NCI-H1694 (cell line): Measurements from ENCODE around the gene GFY.

Experiments
- DNase-seq: peaks from one replicate; lab custom pipeline; 2025; lab: John Stamatoyannopoulos, UW

The GFY gene

DNA sequence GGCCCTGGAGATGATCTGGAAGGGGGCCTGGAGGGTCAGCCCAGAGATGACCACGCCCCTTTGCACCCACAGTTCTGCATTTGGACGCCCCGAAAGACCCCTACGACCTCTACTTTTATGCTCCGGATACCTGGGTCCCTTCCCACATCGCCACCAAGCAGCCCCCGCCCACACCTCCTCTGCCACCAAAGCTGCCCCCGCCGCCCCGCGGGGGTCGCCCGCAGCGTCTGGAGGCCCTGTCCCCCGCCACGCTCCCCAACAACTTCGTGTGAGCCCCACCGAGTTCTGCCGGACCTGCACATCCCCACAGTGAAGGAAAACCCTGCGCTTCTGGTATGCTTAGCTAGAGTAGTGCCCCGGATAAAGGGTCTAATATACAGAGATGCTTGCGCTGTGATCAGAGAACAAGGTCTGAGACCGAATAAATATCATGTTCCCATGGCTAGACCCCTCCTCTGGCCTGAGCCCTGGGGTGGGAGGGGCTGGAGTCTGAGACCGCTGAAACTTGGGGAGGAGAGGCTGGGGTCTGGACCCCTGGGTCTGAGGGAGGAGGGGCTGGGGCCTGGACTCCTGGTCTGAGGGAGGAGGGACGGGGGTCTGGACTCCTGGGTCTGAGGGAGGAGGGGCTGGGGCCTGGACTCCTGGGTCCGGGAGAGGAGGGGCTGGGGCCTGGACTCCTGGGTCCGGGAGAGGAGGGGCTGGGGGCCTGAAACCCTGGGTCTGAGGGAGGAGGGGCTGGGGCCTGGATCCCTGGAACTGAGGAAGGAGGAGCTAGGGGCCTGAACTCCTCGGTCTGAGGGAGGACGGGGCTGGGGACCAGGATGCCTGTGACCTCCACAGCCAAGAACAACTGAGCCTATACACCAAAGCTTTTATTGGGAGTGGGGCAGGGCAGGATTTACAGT, 3.6 kb downstream of the GFY start:
- no peak for DNase-seq

DNA sequence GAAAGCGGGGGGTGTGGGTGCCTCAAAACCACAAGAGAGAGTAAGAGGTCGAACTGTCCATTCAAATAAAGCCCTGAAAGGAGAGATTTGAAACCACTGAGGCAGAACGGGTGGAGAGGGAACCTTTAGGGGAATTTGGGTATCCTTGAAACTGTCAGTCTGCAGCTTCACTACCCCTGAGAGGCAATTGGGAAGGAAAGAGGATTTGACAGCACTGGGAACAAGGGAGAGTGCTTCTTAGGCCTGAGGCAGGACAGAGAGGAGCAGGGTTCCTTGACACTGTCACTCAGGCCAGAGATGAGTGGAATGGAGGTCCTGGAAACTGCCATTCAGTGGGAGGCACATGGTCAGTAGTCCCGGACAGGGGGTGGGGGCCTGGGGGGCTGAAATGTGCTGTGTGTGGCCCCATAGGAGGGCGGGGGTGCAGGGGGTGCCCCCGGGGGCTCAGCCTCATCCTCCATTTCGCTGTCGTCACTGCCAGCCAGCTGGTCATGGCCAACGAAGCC, 5.0 kb downstream of the GFY start:
- no peak for DNase-seq

DNA sequence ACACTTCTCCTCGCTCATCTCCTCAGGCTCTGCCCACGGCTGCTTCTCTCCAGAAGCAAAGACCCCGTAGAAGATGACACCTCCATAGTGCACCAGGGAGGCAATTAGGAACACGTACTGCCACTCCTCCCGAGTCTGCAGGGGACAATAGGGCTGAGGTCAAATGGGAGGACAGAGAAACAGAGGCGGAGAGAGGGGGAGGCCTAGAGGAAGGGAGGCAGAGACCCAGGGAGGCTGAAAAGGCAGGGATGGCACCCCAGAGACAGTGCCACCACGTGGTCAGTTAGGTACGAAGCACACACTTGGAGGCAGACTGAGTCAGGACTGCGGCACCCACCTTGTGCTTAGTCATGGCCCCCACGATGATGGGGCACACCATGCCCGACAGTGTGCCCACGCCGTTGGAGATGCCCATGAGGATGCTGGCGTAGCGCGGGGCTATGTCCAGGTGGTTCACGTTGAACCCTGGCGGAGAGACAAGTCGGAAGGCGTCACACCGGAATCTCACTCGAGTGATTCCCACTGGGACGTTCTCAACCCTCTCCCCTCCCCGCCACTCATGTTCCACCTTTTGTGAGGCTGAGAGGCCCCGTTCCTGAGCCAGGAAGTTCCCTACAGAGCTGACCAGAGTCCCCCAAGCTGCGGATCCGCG, 5.6 kb downstream of the GFY start:
- no peak for DNase-seq

DNA sequence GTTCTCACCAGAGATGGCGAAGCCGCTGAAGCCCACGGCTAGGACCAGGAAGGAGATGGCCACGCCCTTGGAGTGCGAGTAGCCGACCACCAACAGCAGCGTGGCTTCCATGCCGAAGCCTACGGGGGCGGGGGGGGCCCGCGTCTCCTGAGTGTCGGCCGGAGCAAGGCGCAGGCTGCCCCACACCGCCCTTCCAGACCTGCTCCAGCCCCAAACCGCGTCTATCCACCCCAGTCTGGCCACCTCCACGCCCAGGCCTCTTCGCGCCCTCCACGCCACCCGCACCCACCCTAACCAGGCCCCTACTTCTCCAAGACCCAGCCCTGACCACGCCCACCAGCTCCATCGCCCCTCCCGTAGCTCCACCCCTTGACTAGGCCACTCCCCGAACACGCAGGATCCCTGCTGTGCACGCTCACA, 6.2 kb downstream of the GFY start:
- DNase-seq, result no peak

DNA sequence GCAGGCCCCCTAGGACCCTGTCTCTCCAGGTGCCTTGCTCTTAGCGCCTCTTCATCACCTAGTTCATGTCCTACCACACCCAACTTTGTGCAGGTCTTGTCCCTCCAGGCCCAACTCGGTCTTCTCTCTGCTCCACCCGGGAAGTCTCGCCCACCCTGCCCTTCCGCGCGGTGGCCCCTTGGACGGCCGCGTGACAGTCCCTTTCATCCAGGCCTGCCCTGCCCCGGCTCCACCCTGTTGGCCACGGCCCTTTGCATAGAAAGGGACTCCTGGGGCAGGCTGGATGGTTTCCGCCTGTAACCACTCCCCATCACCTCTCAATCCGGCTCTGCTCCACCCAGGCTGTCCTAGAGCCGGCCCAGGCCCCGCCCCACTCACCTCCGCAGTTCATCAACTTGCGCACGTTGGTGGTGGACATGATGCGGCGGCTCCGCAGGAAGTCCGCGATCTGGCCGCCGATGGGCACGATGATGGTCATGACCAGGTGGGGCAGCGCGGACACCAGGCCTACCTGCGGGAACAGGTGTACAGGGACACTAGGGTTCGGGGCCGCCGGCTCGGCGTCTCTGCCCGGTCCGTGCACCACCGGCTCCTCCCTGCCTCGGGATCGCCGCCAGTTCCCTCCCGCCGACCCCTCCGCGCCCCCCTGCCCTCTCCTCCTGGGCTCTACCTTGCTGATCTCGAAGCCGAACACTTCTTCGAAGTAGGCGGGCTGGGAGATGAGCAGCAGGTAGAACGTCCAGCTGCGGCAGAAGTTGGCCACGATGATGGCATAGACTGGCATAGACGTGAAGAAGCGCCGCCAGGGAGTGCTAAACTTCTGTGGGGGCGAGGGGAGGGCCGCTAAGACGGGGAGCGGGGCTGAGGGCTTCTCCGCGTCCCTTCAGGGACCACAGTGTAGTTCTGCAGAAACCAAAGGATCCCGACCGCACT, 7.2 kb downstream of the GFY start:
- DNase-seq, result no peak

DNA sequence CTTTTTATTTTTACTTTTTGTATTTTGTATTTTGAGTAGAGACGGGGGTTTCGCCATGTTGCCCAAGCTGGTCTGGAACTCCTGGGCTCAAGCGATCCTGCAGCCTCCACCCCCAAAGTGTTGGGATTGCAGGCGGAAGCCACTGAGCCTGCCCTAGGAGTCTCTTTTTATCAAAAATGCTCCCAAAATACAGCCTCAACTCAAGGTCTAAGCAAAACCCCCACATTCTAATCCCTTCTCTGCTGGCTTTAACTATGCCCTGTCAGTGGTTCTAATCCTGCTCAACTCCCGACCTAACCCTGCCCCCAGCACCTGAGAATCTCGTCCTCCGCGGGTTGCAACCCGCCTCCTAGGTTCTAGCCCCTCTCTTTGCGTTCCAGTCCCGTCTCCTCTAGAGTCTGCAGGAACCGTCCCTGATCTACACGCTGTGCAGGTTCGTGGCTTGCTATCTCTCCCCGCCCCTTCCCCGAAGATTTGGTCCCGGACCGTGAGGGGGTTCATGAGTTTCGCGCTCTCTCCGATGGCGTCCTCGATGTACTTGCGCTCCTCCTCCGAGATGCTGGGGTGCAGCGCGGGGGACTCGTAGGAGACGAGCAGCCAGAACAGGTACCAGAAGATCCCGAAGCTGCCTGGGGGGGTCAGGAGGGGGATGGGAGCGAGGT, 8.2 kb downstream of the GFY start:
- DNase-seq, result no peak

DNA sequence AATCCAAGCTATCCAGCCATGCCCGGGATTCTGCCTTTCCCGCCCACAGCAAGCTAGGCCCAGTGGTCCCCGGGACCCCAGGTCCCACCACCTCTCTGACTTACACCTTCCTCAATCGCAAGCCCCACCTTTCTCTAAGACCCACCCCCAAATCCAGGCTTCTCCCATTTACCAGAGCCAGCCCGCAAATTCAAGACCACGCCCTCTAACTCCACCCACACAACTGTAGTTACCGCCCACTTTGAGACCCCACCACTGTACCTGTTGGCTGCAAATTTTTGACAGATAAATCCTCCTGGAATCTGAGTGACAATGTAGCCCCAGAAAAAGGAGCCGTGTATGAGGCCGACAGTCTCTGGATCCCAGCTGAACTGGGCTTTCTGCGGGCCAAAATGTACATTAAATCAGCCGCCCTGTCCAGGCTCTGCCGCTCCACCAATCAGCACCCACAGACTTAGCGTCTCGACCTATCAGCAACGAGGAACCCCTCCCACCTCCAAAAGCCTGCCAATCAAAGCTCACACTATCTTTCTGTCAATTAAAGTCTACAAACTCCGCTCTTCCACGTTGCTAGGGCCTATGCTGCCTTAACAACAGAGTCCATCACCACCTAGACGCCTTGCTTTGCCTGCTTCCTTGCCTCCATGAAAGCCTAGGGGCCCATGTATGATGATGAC, 9.9 kb downstream of the GFY start:
- no peak for DNase-seq

DNA sequence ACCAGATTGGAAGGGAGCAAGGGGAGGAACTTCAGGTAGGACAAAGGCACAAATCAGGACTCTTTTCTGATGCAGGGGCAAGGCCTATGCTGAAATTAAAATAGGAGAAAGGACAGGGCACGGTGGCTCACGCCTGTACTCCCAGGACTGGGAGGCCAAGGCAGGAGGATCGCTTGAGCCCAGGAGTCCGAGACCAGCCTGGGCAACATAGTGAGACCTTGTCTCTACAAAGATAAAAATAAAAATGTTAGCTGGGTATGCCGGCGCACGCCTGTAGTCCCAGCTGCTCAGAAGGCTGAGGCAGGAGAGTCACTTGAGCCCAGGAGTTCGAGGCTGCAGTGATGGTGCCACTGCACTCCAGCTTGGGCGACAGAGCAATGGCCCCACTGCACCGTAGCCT, 10.5 kb downstream of the GFY start:
- no peak for DNase-seq

DNA sequence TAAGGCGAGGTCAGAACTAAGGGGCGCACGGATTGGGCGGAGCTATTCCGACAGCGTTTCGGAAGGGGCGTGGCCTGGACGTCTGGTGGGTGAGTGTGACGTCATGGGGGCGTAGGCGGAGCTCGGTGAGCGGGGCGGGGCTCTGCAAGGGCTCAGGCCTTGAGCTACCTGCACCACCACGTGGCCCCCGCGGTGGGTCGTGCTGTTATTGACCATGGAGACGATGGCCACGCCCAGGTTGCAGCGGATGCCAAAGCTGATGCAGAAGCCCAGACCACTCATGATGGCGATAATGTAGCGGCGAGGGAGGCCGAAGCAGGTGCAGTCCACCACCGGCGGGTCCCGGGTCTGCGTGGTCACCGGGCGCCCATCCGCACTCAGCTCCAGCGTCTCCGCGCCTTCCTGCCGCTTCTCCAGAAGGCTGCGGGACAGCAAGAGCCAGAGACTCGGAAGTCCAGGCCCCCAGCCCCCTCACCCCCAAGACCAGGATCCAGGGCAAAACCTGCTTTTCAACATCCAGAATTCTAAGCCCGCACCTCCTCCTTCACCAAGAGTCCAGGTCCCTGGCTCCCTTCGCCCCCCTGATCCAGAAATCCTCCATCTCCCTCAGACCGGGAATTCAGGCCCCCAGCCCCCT, 11.3 kb downstream of the GFY start:
- no peak for DNase-seq

DNA sequence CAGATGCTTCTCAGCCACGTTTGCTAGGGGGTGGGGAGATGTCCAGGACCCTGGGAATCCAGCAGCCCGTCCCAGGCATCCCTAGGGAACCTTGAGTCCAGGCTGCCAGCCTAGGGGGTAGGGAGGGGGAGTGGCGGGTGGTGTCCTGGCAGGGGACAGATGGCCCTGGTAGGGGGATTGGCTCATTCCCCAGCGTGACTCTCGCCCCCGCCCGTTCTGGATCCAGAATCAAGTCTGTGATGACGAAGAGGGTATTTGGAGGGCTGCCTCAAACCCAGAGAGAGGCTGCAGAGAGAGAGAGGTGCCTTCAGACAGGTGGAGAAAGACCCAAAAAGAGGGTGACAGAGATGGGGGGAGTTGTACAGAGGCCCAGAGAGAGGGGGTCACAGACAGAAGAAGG, 12.0 kb downstream of the GFY start:
- DNase-seq, result peak; percentile 54

DNA sequence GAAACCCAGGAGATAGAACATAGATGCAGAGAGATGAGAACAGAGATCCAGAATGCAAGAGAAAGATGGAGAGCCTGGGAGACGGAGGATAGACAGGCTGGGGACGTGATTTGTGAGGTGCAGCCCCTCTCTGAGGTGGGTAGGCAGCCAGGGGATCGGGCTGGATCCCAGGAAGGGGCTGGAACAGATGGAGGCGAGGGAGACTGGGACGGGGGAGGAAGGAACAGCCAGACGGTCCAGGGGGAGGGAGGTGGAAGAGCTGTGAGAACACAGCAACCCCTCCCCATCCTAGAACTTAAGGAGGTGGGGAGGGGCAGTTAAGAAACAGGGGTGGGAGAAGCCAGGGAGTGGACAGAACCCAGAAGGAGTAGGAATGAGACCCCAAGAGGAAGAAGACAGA, 13.1 kb downstream of the GFY start:
- DNase-seq, result no peak

DNA sequence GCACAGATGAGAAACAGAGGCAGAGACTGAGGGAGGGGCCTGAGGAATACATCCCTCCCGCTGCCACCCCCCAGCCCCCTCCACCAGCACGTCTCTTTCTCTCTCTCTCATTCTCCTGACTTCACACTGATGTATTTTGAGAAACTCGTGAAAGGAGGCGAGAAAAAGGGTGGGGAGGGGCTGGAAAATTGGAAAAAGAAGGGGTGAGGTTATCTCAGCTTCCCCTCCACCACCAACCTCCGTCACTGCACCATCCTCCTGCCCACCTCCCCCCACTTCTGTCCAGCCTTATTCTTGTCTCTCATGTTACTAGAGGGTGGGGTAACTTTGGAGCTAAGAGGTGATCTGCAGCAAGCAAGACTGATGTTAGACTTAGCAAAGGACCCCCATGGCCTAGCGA, 14.6 kb downstream of the GFY start:
- DNase-seq, result no peak

DNA sequence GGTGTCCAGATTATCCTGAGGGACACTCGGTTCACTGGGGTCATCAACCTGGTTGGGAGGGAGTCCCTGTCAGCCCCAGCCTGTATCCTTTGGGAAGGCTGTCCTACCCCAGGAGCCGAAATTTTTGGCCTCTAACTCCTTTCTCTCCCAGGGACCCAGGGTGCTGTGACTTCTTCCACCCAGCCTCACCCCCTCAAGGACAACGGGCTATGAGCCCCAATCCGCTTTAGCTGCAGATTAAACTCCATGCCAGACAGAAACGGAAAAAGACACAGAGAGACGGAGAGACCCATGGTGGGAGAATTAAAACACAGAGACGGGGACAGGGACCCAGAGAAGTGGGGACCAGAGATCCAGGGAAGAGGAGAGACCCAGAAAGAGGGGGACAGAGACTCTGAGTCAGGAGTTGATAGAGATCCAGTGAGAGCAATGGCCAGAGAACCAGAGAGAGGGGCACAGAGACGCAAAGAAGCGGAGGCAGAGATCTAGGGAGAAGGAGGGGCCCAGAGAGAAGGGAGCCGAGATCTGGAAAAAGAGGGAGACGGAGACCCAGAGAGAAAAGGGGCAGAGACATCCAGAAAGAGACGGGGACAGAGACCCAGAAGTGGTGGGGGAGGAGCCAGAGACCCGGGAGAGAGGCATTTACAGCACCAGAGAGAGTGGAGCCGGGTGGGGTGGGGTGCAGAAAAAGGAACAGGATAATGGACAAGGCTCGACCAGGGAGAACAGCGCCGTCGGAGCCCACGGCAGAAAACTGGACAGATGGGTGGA, 15.4 kb downstream of the GFY start:
- DNase-seq, result no peak

DNA sequence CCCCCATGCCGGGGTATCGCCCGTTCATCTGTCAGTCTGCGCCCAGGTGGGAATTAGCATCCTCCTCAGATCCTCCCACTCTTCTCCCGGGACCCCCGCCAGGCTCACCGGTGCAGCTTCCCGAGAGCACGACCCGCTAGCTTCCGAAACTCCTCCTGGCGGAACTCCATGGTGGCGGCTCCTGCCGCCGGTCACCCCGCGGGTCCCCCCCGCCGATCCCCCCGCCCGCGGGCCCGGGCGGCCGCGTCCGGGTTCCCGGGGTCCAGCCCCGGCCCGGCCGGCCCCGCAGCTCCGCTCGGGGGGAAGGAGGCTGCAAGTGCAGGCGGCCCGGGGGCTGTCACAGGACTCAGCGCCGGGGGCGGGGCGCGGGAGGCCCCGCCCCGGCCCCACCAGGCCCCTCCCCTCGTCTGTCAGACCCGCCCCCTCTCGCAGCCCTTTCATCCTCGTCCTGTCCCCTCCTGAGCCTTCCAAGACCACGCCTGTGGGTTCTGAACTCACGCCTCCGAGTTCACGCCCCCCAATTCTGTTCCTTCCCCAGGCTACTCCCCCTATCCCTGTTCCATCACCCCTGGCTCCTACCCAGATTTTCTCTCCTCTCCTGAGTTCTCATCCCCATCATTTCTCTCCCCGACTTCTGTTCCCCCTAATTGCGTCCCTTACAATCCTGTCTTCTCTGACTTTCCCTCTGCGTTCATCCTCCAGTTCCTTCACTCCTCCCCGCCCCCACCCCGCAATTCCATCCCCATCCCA, 16.2 kb downstream of the GFY start, which contains the start of gene SLC17A7:
Gene SLC17A7 (minus strand): TSS at position 318 of the 750 bp plus-strand sequence. CDS start 148 bp downstream, at position 170.
- DNase-seq, result peak; percentile 86

DNA sequence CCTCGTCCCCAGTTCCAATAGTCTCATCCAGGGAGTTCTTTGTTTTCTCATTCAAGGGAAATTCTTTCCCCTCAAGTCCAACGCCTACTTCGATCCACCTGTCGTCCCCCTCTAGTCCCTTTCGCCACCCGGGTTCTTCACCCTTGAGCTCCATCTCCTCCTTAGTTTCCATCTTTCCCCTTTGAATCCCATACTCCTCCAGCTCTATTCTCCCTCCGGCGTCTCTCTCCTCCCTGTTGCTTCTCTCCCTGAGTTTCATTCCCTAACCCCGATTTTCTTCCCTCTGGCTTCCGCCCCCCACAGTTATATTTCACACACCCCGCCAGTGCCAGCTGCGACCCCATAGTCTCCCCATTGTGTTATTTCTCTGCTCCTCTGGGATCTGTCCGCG, 16.8 kb downstream of the GFY start:
- DNase-seq, result no peak

DNA sequence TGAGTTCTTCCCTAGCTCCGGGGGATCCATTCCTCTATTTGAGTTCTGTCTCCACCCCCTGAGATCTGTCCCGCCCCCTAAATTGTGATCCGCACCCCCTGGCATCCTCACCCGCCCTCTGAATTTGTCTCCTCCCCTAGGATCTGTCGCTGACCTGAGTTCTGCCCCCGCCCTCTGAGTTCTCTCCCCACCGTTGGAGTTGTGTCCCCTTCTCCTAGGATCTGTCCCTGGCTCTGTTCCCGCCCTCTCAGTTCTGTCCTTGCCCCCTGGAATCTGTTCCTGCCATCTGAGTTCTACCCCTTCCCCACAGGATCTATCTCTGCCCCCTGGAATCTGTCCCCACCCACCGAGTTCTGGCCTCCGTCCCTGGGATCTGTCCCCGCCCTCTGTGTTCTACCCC, 17.2 kb downstream of the GFY start:
- peak; percentile 63 for DNase-seq

DNA sequence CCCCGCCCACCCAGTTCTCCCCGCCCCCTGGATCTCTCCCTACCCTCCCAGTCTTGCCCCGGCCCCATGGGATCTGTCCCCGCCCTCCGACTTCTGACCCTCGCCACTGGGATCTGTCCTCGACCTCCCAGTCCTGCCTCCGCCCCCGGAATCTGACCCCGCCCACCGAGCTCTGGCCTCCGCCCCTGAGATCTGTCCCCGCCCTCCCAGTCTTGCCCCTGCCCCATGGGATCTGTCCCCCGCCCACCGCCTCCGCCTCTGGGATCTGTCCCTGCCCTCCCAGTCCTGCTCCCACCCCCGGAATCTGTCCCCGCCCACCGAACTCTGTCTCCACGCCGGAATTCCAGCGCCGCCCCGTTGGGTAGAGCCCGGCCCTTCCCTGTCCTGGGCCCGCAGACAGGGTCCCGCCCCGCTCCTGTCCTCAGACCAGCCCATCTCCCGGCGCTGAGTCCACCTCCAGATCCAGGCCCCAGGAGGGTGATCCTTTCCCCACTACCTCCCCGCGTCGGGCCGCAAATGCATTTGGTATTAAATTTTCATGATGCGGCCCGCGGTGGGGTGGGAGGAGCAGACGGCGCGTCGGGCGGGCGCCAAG, 17.7 kb downstream of the GFY start:
- peak; percentile 94 for DNase-seq

DNA sequence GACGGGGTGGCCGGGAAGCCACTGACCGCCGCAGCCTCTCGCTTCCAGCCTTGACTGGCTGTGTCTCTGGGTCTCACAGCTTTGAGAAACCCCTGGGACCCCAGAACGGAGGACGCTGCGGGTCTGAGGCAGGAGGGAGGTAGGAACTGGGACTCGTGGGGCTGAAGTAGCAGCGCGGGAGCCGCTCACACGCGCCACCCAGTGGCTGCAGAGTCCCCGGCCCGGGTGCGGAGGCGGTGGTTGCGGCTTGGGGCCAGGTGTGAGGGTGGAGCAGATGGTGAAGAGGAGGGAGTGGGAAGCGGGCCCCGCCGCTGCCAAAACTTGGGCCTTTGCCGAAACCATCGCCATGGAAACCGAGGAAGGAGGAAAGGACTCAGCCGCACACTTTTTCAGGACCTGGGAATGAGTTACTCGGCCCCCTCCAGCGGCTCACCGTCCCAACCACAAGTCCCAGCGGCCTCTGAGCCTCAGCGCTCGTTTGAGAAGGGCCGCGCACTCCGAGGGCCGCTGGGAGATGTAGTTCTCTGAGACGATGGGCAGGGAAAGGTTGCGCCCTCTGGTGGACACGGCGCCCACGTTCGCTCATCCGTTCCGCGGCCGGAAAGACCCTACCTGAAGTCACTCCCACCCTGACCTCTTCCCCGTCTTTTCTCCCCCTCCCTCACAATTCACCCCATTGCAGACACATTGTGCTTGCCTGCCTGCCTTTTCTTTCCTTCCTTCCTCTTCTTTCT, 18.3 kb downstream of the GFY start:
- peak; percentile 97 for DNase-seq
